Lung (tissue), 12 donors: Measurements from ENCODE around the gene SEC24A. TPM values are rescaled to one million over a fixed set of nuclear protein-coding genes. Genes with fewer than 3 reads are reported as not detected.
"Not testable (repeated sequence)": the region's sequence is repeated elsewhere in the genome, so short reads cannot be mapped to it uniquely, and the experiment has no call there.

Source experiments
- ATAC-seq: fragments of 200-7000 bp; cut with Tn5 transposase; one replicate; pipeline ENCODE4 v1.9.1; 2020; ENCODE audit warnings: moderate number of reproducible peaks; ENCODE audit not compliant: insufficient read depth, low FRiP score
- DNase-seq, 3 donors: peaks; one replicate each; pipeline ENCODE4 v3.0.0-alpha.2; 2013 to 2017
- H3K27ac ChIP-seq, 2 donors: one replicate each; pipeline ENCODE4 v1.5.1; 2013; ENCODE audit warnings: mild to moderate bottlenecking in 2 of 2, moderate library complexity in 2 of 2, control low read depth in 1 of 2, inconsistent platforms in 1 of 2, low read depth in 1 of 2, low read length in 1 of 2
- H3K27me3 ChIP-seq, 3 donors: one replicate each; pipeline ENCODE4 v1.5.1; 2013; ENCODE audit warnings: low read length in 2 of 3; ENCODE audit not compliant: control insufficient read depth in 3 of 3, insufficient read depth in 3 of 3
- H3K36me3 ChIP-seq, 4 donors: one replicate each; pipeline ENCODE4 v1.5.1; 2013; ENCODE audit warnings: low read length in 4 of 4, mild to moderate bottlenecking in 1 of 4, moderate library complexity in 1 of 4; ENCODE audit not compliant: control insufficient read depth in 4 of 4, insufficient read depth in 4 of 4
- H3K4me1 ChIP-seq, 5 donors: one replicate each; pipeline ENCODE4 v1.5.1; 2013; ENCODE audit warnings: low read length in 5 of 5, mild to moderate bottlenecking in 2 of 5, moderate library complexity in 1 of 5; ENCODE audit not compliant: control insufficient read depth in 5 of 5, insufficient read depth in 5 of 5
- H3K4me3 ChIP-seq: one replicate; pipeline ENCODE4 v1.5.1; 2013; ENCODE audit warnings: mild to moderate bottlenecking, control low read depth, moderate library complexity
- H3K9ac ChIP-seq, 2 donors: one replicate each; pipeline ENCODE4 v1.5.1; 2013; ENCODE audit warnings: low read length in 2 of 2, control low read depth in 1 of 2; ENCODE audit not compliant: insufficient read depth in 1 of 2
- H3K9me3 ChIP-seq, 4 donors: one replicate each; pipeline ENCODE4 v1.5.1; 2013; ENCODE audit warnings: low read length in 3 of 4, mild to moderate bottlenecking in 1 of 4, moderate library complexity in 1 of 4; ENCODE audit not compliant: control insufficient read depth in 4 of 4, insufficient read depth in 3 of 4
- WGBS, 2 donors: extraction: QIAGEN DNeasy Blood & Tissue Kit; methylation state at CpG; one replicate each; pipeline ENCODE4 v1.1.7; 2013; 5-methylcytosine and 5-hydroxymethylcytosine counted together
- polyA plus RNA-seq, 2 donors: library from polyadenylated mRNA; stranded (reverse); fragments of 200-250 nt; gene quantifications; one replicate each; pipeline ENCODE4 v1.2.1, GENCODE V29; 2013
- total RNA-seq, 2 donors: library from RNA; depleted of rRNA in 1 of 2; stranded (reverse); fragments of >200 nt in 1 of 2; gene quantifications; one replicate each; pipeline ENCODE4 v1.2.1, GENCODE V29; 2014 to 2021
- TF ChIP-seq, protein P1 (sequence below): IDR thresholded peaks from 2 replicates; pipeline ENCODE4 v1.5.1; 2012; ENCODE audit warnings: mild to moderate bottlenecking; ENCODE audit errors: control extremely low read depth, extremely low read depth
- donor health status: control.
- donor health status: control.
- donor health status: Bipolar disorder and iron deficiency.
- donor health status: healthy.
- donor health status: DM: yes; HTN: yes; CAD: no.

SEC24A gene
- total and polyA plus RNA-seq, 4 donors = 3.3 to 23.8 (median 14.8) TPM

DNA sequence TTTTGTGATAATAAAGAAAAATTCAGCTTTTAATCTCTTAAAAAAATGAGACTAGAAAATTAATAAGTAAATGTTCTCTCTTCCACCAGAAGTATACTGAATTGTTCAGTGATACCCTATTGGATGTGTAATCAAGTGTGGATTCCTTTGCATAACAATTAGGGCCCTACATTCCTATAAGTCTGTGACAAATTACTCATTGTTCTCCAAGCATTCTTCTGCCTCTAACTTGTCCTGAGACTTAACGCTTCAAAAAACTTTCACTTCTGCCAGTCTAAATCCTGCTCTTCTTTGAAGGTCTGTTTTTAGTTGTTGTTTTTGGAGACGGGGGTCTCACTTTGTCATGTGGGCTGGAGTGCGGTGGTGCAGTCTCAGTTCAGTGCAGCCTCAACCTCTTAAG, 100.8 kb downstream of the SEC24A start:
- Histone ChIP-seq H3K4me3 (no peak overlapping the region), H3K27ac (no peak overlapping the region), H3K36me3 (peaks cover 0 to 7% (median 2%) of the 10 kb centered on the region in 4 donors), H3K9me3 (no peaks in the 10 kb centered on the region), H3K27me3 (no peaks in the 10 kb centered on the region), H3K9ac (no peak overlapping the region), H3K4me1 (no peaks in the 10 kb centered on the region)
- ATAC-seq (no peak), DNase-seq (no peak)
- 91 to 94% methylated on average over 3 of the region's 3 CpGs for WGBS, 2 donors
- TF ChIP-seq, protein P1, sequence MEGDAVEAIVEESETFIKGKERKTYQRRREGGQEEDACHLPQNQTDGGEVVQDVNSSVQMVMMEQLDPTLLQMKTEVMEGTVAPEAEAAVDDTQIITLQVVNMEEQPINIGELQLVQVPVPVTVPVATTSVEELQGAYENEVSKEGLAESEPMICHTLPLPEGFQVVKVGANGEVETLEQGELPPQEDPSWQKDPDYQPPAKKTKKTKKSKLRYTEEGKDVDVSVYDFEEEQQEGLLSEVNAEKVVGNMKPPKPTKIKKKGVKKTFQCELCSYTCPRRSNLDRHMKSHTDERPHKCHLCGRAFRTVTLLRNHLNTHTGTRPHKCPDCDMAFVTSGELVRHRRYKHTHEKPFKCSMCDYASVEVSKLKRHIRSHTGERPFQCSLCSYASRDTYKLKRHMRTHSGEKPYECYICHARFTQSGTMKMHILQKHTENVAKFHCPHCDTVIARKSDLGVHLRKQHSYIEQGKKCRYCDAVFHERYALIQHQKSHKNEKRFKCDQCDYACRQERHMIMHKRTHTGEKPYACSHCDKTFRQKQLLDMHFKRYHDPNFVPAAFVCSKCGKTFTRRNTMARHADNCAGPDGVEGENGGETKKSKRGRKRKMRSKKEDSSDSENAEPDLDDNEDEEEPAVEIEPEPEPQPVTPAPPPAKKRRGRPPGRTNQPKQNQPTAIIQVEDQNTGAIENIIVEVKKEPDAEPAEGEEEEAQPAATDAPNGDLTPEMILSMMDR = no peak

DNA sequence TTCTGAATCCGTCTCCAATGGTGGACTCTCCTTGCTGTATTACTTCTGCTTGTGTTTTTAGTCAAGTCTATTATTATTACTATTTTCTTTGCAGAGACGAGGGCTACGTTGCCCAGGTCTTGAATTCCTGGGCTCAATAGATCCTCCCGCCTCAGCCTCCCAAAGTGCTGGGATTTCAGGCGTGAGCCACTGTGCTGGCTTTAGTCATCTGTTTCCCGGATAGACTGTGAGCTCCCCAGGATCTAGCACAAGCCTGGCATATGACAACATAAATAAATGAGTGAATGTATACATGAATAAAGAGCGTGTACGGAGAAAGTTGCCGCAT, 109.6 kb downstream of the SEC24A start:
- ATAC-seq = peak; percentile 35
- no peak for DNase-seq
- H3K36me3 ChIP-seq = peaks cover 0 to 5% (median 1%) of the 10 kb centered on the region in 4 donors
- 26 to 29% methylated on average over 9 of the region's 9 CpGs for WGBS, 2 donors
- no peak overlapping the region for H3K9ac ChIP-seq
- H3K4me1 ChIP-seq = peaks cover 1 to 14% (median 9%) of the 10 kb centered on the region in 5 donors
- H3K27me3 ChIP-seq = no peaks in the 10 kb centered on the region
- TF ChIP-seq, protein P1 = no peak
- no peaks in the 10 kb centered on the region for H3K9me3 ChIP-seq
- H3K4me3 ChIP-seq = peak overlapping the region; percentile 76
- peak overlapping the region; percentile 17 to 64 for H3K27ac ChIP-seq

DNA sequence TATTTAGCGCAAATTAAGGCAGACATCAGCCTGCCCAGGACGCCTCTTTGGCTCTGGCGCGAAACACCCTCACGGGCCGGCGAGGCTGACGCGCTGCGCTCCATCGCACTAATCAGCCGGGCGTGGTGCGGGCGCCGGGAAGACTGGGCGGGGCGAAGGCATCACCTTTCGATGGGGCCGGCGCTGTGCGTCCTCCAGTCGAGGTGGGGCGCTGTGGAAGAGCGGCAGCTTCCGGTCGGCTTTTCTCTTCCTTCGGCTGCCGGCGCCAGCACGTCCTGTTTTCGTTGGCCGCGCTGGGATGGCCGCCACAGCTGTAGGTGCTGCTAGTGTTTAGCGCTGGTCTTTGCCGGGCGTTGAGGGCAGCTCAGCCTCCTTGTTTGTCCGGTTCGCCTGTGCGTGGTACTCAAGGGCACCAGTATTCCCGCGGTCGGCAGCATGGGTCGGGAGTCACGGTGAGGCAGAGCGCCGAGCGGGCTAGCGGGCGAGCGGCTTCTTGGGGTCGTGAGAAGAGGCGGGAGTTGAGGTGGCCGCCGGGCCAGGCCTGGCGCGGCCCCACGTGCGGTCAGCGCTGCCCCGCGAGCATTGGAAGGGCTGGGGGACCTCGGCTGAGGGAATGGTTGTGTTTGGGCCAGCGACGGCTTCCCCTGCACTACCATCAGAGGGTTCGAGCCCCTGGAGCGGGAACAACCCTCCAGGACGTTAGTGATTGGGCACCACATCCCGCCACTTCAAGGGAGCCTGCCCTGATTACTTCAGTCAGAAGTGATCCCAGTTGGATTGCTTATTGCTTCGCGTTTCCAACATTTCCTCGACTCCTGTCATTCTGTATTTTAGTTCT, 110.1 kb downstream of the SEC24A start, which contains the start of gene DDX46:
Gene DDX46 (plus strand): TSS at position 276 of the 838 bp plus-strand sequence. CDS start 160 bp downstream, at position 436.
- H3K27ac ChIP-seq = peak within 1 kb of the TSS; percentile 64 to 77
- TF ChIP-seq, protein P1 = peak; percentile 82
- peaks cover 1 to 14% (median 9%) of the 10 kb centered on the region in 5 donors for H3K4me1 ChIP-seq
- H3K9me3 ChIP-seq = no peaks in the 10 kb centered on the region
- DNase-seq (peak; percentile 92 to 95 (median 94)), ATAC-seq (peak; percentile 100)
- WGBS, 2 donors = 0 to 1% methylated on average over 73 of the region's 73 CpGs
- H3K4me3 ChIP-seq = peak within 1 kb of the TSS; percentile 76
- peak within 1 kb of the TSS; percentile 75 to 82 for H3K9ac ChIP-seq
- peaks cover 0 to 5% (median under 1%) of the 10 kb centered on the region in 4 donors for H3K36me3 ChIP-seq
- no peaks in the 10 kb centered on the region for H3K27me3 ChIP-seq

DNA sequence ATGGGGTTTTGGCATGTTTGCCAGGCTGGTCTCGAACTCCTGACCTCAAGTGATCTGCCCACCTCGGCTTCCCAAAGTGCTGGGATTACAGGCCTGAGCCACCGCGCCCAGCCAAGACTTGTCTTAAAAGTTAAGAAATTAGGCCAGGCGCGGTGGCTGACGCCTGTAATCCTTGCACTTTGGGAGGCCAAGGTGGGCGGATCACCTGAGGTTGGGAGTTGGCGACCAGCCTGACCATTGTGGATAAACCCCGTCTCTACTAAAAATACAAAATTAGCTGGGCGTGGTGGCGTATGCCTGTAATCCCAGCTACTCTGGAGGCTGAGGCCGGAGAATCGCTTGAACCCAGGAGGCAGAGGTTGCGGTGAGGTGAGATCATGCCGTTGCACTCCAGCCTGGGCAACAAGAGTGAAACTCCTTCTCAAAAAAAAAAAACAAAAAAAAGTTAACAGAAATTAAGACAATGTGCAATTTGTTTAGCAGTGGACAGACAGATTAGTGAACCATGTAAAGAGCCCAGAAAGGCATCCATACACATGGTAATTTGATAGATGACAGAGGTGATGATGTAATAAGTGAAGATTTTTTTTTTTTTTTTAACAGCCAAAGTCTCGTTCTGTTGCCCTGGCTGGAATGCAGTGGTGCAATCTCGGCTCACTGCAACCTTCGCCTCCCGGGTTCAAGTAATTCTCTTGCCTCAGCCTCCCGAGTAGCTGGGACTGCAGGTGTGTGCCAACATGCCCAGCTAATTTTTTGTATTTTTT, 119.1 kb downstream of the SEC24A start:
- H3K36me3 ChIP-seq = peaks cover 31 to 36% (median 34%) of the 10 kb centered on the region in 4 donors
- ATAC-seq, H3K27ac ChIP-seq, H3K9me3 ChIP-seq, H3K27me3 ChIP-seq, H3K9ac ChIP-seq, H3K4me3 ChIP-seq, DNase-seq, H3K4me1 ChIP-seq: not testable (repeated sequence)
- WGBS, 2 donors = 89 to 94% methylated on average over 21 of the region's 21 CpGs
